ENCODE measurements around the gene L3MBTL4.

DNA sequence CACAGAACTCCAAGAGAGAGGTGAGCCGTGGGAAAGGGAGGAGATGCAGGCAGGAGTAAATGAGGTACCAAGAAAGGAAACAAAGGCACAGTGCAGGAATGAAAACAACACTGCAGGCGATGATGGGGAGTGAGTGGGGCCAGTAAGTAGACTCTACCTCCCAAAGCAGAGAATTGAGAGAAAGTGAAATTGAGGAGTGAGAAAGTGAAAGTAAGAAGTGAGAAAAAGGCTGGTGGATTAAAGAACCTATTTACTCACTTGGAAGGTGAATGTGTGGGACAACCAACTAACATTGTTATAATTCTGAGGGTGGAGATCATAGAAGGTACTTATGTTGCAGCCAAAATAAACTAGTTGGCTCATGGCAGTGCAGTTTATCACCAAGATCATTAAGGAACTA lies 326.3 kb downstream of the L3MBTL4 start:
- TF ChIP-seq EP300 (IDR thresholded peaks at IDR 0.05) (no peak), POLR2A (IDR thresholded peaks at IDR 0.05) (no peak)
- TF ChIP-seq, protein P1, sequence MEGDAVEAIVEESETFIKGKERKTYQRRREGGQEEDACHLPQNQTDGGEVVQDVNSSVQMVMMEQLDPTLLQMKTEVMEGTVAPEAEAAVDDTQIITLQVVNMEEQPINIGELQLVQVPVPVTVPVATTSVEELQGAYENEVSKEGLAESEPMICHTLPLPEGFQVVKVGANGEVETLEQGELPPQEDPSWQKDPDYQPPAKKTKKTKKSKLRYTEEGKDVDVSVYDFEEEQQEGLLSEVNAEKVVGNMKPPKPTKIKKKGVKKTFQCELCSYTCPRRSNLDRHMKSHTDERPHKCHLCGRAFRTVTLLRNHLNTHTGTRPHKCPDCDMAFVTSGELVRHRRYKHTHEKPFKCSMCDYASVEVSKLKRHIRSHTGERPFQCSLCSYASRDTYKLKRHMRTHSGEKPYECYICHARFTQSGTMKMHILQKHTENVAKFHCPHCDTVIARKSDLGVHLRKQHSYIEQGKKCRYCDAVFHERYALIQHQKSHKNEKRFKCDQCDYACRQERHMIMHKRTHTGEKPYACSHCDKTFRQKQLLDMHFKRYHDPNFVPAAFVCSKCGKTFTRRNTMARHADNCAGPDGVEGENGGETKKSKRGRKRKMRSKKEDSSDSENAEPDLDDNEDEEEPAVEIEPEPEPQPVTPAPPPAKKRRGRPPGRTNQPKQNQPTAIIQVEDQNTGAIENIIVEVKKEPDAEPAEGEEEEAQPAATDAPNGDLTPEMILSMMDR (IDR thresholded peaks at IDR 0.05): no peak
